SK-N-SH treated with all-trans-retinoic acid at 6 μM for 48 hours (cell line): Measurements from ENCODE around the gene PPP5C.

Experiments
- CSDC2 ChIP-seq: fragments of 250-450 bp; sonication (Bioruptor Pico); IDR thresholded peaks from 2 replicates; pipeline ENCODE4 v1.5.0; 2020; ENCODE audit warnings: mild to moderate bottlenecking, moderate library complexity
- ESRRG ChIP-seq: fragments of 250-450 bp; sonication (Bioruptor Pico); IDR thresholded peaks from 2 replicates; pipeline ENCODE4 v1.6.1; 2021; ENCODE audit warnings: mild to moderate bottlenecking
- PPARA ChIP-seq: fragments of 250-450 bp; sonication (Bioruptor Pico); IDR thresholded peaks from 2 replicates; pipeline ENCODE4 v1.5.0; 2020; ENCODE audit warnings: mild to moderate bottlenecking, borderline replicate concordance
- SNAI2 ChIP-seq: fragments of 250-450 bp; sonication (Bioruptor Pico); IDR thresholded peaks from 2 replicates; pipeline ENCODE4 v1.5.0; 2020; ENCODE audit warnings: mild to moderate bottlenecking, moderate library complexity
- ZFP3 ChIP-seq: fragments of 250-450 bp; sonication (Bioruptor Pico); IDR thresholded peaks from 2 replicates; pipeline ENCODE4 v1.5.0; 2020; ENCODE audit warnings: mild to moderate bottlenecking, moderate library complexity
- ZNF70 ChIP-seq: fragments of 450-650 bp; formaldehyde crosslinking; IDR thresholded peaks from 2 replicates; pipeline ENCODE4 v1.5.0; 2020; ENCODE audit warnings: mild to moderate bottlenecking, moderate library complexity

GRCh38 chr19:46381756-46382345 lies 35.0 kb downstream of the PPP5C start:
- no peak for TF ChIP-seq SNAI2 (CRISPR knock-in tag)
- TF ChIP-seq PPARA (CRISPR knock-in tag): no peak
- no peak for TF ChIP-seq ZFP3 (CRISPR knock-in tag)
- no peak for TF ChIP-seq ESRRG
- no peak for TF ChIP-seq ZNF70 (CRISPR knock-in tag)
- TF ChIP-seq CSDC2: no peak
